WTC11 (cell line): ENCODE results near the gene OGFR. TPM values are rescaled to one million over a fixed set of nuclear protein-coding genes. Genes with fewer than 3 reads are reported as not detected.

Experiments used
- ATAC-seq: fragments of 200-7000 bp; cut with Tn5 transposase; 2 replicates; pipeline ENCODE4 v1.10.0; 2021; ENCODE audit warnings: mild to moderate bottlenecking, moderate library complexity
- CTCF ChIA-PET: fragments of 300-600 bp; sonication (Branson Sonifier 250); formaldehyde crosslinking; loops from one replicate; lab custom pipeline; 2021; ENCODE audit warnings: antibody characterized with exemption; lab: Charles Lee
- POLR2A ChIA-PET: fragments of 350-600 bp; sonication (Branson Sonifier 250); formaldehyde crosslinking; loops from one replicate; lab custom pipeline; 2021; ENCODE audit warnings: antibody characterized with exemption; lab: Charles Lee
- DNase-seq: peaks from one replicate; pipeline ENCODE4 v3.0.0; 2021; ENCODE audit warnings: low spot score
- H3K27ac Mint-ChIP-seq: 2 replicates; pipeline ENCODE4 v1.8.0; 2021; ENCODE audit warnings: mixed read lengths
- H3K27me3 Mint-ChIP-seq: 2 replicates; pipeline ENCODE4 v1.8.0; 2021; ENCODE audit warnings: low read depth, mild to moderate bottlenecking, moderate library complexity, mixed read lengths
- H3K36me3 Mint-ChIP-seq: 2 replicates; pipeline ENCODE4 v1.8.0; 2021; ENCODE audit warnings: mixed read lengths
- H3K4me1 Mint-ChIP-seq: 2 replicates; pipeline ENCODE4 v1.8.0; 2022; ENCODE audit warnings: mixed read lengths
- H3K4me3 Mint-ChIP-seq: 2 replicates; pipeline ENCODE4 v1.8.0; 2021; ENCODE audit warnings: mild to moderate bottlenecking, moderate library complexity, mixed read lengths
- H3K9me3 Mint-ChIP-seq: 2 replicates; pipeline ENCODE4 v1.8.0; 2021; ENCODE audit warnings: mixed read lengths
- ATF1 ChIP-seq: sonication (generic); formaldehyde crosslinking; IDR thresholded peaks from 2 replicates; pipeline ENCODE4 v1.8.1; 2023; ENCODE audit warnings: mild to moderate bottlenecking, moderate library complexity, missing genetic modification reagents
- ATF3 ChIP-seq: sonication (generic); formaldehyde crosslinking; conservative IDR thresholded peaks from 2 replicates; pipeline ENCODE4 v1.8.1; 2022; ENCODE audit warnings: mild to moderate bottlenecking, missing genetic modification reagents
- ATF6 ChIP-seq: sonication (generic); formaldehyde crosslinking; IDR thresholded peaks from 2 replicates; pipeline ENCODE4 v1.8.1; 2023; ENCODE audit warnings: mild to moderate bottlenecking, missing genetic modification reagents
- FOXK1 ChIP-seq: sonication (generic); formaldehyde crosslinking; IDR thresholded peaks from 2 replicates; pipeline ENCODE4 v1.8.0; 2022; ENCODE audit warnings: mild to moderate bottlenecking, moderate library complexity, missing genetic modification reagents
- HMGA2 ChIP-seq: fragments of 250-450 bp; sonication (Bioruptor Pico); IDR thresholded peaks from 2 replicates; pipeline ENCODE4 v1.4.0; 2021; ENCODE audit warnings: mild to moderate bottlenecking, moderate library complexity
- IRF2 ChIP-seq: sonication (generic); formaldehyde crosslinking; IDR thresholded peaks from 2 replicates; pipeline ENCODE4 v1.8.0; 2022; ENCODE audit warnings: low read depth, missing genetic modification reagents, borderline replicate concordance
- SMAD3 ChIP-seq: sonication (generic); formaldehyde crosslinking; IDR thresholded peaks from 2 replicates; pipeline ENCODE4 v1.8.0; 2022; ENCODE audit warnings: missing genetic modification reagents, mild to moderate bottlenecking, borderline replicate concordance
- SOX15 ChIP-seq: fragments of 250-450 bp; sonication (Bioruptor Pico); IDR thresholded peaks from 2 replicates; pipeline ENCODE4 v1.9.0; 2021; ENCODE audit warnings: mild to moderate bottlenecking
- ZNF281 ChIP-seq: sonication (generic); formaldehyde crosslinking; IDR thresholded peaks from 2 replicates; pipeline ENCODE4 v1.8.0; 2023; ENCODE audit warnings: mild to moderate bottlenecking, missing genetic modification reagents
- total RNA-seq: library from RNA; stranded (reverse); gene quantifications from 3 replicates; pipeline ENCODE4 v1.2.3, GENCODE V29; 2021

Gene OGFR
- total RNA-seq, 1 experiment from 2014 or later, result 43.3 TPM

DNA sequence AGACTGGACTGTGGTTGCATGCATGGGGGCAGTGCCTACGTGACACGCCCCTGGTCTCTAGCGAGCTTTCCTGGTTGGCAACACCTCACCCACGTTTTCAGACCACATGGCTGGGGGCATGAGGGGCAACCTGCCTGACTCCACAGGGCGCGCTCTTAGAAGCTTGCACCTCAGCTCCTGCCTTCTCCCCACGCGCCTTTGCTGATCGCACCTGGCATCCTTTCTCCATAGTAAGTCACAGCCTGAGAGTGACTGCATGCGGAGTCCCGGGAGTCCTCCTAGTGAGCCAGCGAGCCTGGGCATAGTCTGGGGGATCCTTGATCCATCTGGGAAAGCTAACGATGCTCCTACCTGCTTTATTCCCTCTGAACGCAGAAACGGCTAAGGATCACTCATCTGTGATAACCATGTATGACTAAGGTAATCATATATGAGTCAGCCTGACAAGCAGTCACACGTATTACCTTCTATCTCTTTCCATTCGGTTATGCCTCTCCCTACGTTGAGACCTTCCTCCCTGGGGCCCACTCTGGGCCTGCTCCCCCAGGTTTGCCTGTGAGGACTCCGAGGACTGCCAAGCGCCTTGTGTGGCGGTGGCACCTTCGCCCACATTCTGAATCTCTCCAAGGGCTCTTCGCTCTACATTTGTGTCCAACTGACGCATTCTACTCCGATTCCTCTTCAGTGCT, 52.4 kb downstream of the OGFR start:
- H3K4me1 Mint-ChIP-seq, result peaks cover 20% of the 10 kb centered on the region
- ChIA-PET POLR2A (no interaction called here), CTCF (no interaction called here)
- TF ChIP-seq HMGA2 (CRISPR knock-in tag), result no peak
- no peak for TF ChIP-seq IRF2
- peak overlapping the region; percentile 41; the same call in 1 of the 2 replicates for H3K27ac Mint-ChIP-seq
- H3K9me3 Mint-ChIP-seq, result no peaks in the 10 kb centered on the region
- no peak overlapping the region for H3K4me3 Mint-ChIP-seq
- peaks cover 39% of the 10 kb centered on the region for H3K36me3 Mint-ChIP-seq
- DNase-seq, result no peak
- H3K27me3 Mint-ChIP-seq, result peaks cover 3% of the 10 kb centered on the region; the same call in 1 of the 2 replicates
- no peak for ATAC-seq

GRCh38 chr20:62858058-62858830, 53.6 kb downstream of the OGFR start:
- DNase-seq (no peak), ATAC-seq (no peak)
- TF ChIP-seq ATF3 (CRISPR knock-in tag) (no peak), FOXK1 (CRISPR knock-in tag) (no peak), ATF1 (CRISPR knock-in tag) (no peak)
- Mint-ChIP-seq H3K4me3 (no peak overlapping the region), H3K9me3 (no peaks in the 10 kb centered on the region), H3K4me1 (peaks cover 28% of the 10 kb centered on the region), H3K27ac (no peak overlapping the region), H3K27me3 (peaks cover 3% of the 10 kb centered on the region; the same call in 1 of the 2 replicates), H3K36me3 (peaks cover 31% of the 10 kb centered on the region)
- CTCF ChIA-PET, result no interaction called here
- POLR2A ChIA-PET, result no interaction called here

DNA sequence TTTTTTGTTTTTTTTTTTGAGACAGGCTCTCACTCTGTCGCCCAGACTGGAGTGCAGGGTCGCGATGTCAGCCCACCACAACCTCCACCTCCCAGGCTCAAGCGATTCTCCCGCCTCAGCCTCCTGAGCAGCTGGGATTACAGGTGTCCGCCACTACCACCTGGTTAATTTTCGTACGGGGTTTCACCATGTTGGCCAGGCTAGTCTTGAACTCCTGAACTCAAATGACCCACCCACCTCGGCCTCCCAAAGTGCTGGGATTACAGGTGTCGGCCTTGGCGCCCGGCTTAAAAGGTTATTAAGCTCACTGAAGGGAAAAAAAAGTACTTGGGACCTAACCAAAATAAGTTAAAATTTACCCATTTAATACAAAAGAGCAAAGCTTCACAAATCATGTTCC, 55.1 kb downstream of the OGFR start:
- ChIA-PET POLR2A (interaction anchor here (1.0 kb wide), 1 partner anchor 881 kb away, joined by 3 read pairs; no protein-coding TSS in a partner anchor), CTCF (interaction anchor here (2.6 kb wide), 1 partner anchor 37 kb away, joined by 13 read pairs; no protein-coding TSS in a partner anchor)
- peaks cover 17% of the 10 kb centered on the region for H3K36me3 Mint-ChIP-seq
- DNase-seq, result no peak
- peak overlapping the region; percentile 74 for H3K4me3 Mint-ChIP-seq
- H3K27ac Mint-ChIP-seq, result no peak overlapping the region
- peaks cover 28% of the 10 kb centered on the region for H3K4me1 Mint-ChIP-seq
- H3K9me3 Mint-ChIP-seq, result no peaks in the 10 kb centered on the region
- peaks cover 3% of the 10 kb centered on the region; the same call in 1 of the 2 replicates for H3K27me3 Mint-ChIP-seq
- no peak for ATAC-seq
- TF ChIP-seq SOX15 (CRISPR knock-in tag) (no peak), SMAD3 (CRISPR knock-in tag) (no peak)

DNA sequence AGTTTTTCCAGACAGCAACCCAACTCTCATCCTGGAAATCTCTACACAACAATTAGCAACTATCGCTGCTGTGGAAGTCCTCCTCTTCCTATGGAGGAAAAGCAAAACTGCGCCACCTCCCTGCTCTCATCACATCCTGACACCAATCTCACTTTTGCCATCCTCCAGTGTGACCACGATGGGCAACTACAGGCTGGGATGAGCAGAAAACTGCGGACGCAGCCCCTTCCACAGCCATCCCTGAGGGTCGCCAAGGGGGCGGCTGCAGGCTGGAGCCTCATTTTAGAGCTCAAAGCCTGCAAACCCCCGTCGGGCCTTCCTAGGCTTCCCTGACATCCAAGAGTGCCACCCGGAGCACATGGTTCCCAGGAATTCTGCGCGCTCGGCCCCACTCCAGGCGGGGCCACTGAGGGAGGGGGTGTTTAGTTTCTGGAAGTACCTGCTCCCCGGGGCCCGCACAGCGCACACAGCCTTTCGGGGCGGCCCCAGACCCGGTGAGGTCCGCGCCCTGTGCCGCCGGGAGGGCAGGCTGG, 55.8 kb downstream of the OGFR start:
- Mint-ChIP-seq H3K36me3 (peaks cover 12% of the 10 kb centered on the region), H3K27ac (no peak overlapping the region), H3K4me3 (peak overlapping the region; percentile 74), H3K4me1 (peaks cover 28% of the 10 kb centered on the region), H3K9me3 (no peaks in the 10 kb centered on the region), H3K27me3 (peaks cover 3% of the 10 kb centered on the region; the same call in 1 of the 2 replicates)
- ChIA-PET CTCF (interaction anchor here (0.5 to 2.6 kb wide), 5 partner anchors 38 to 109 kb away, joined by 3 to 13 read pairs (median 3); partner anchors contain the start of gene OGFR), POLR2A (interaction anchor here (1.0 kb wide), 1 partner anchor 880 kb away, joined by 3 read pairs; no protein-coding TSS in a partner anchor)
- no peak for DNase-seq
- ATAC-seq, result peak; percentile 2; the same call in 1 of the 2 replicates
- TF ChIP-seq ZNF281 (CRISPR knock-in tag) (no peak), ATF1 (CRISPR knock-in tag) (no peak), HMGA2 (CRISPR knock-in tag) (no peak), ATF6 (CRISPR knock-in tag) (no peak)
